IgD-negative memory B cell (primary cell): Measurements from ENCODE around the gene ADGRE1. TPM values are rescaled to one million over a fixed set of nuclear protein-coding genes. Genes with fewer than 3 reads are reported as not detected.

Experiments used
- H3K27ac Mint-ChIP-seq, 3 donors: one replicate each; pipeline ENCODE4 v1.8.0; 2020 to 2022; ENCODE audit warnings: mild to moderate bottlenecking in 3 of 3, mixed read lengths in 3 of 3, moderate library complexity in 1 of 3
- H3K27me3 Mint-ChIP-seq: one replicate; pipeline ENCODE4 v1.8.0; 2021; ENCODE audit warnings: mixed read lengths
- H3K36me3 Mint-ChIP-seq: one replicate; pipeline ENCODE4 v1.8.0; 2020; ENCODE audit warnings: mild to moderate bottlenecking, mixed read lengths
- H3K4me1 Mint-ChIP-seq, 3 donors: one replicate each; pipeline ENCODE4 v1.8.0; 2020 to 2022; ENCODE audit warnings: mixed read lengths in 3 of 3, mild to moderate bottlenecking in 1 of 3
- H3K4me3 Mint-ChIP-seq, 4 donors: one replicate each; pipeline ENCODE4 v1.8.0; 2020 to 2022; ENCODE audit warnings: mild to moderate bottlenecking in 4 of 4, mixed read lengths in 4 of 4, moderate library complexity in 3 of 4
- H3K9me3 Mint-ChIP-seq, 3 donors: one replicate each; pipeline ENCODE4 v1.8.0; 2020 to 2021; ENCODE audit warnings: mixed read lengths in 3 of 3, mild to moderate bottlenecking in 1 of 3
- polyA plus RNA-seq: library from polyadenylated mRNA; unstranded; fragments of 300-500 nt; fragmentation: Illumina TruSeq; gene quantifications from one replicate; pipeline ENCODE4 v1.2.3, GENCODE V29; 2021

Gene ADGRE1
- polyA plus RNA-seq, 1 donor from 2014 or later, result 0.06 TPM

GRCh38 chr19:6903446-6903845 is 16.1 kb downstream of the ADGRE1 start:
- no peaks in the 10 kb centered on the region for H3K36me3 Mint-ChIP-seq
- peaks cover 12 to 36% (median 17%) of the 10 kb centered on the region in 3 donors for H3K9me3 Mint-ChIP-seq
- H3K4me1 Mint-ChIP-seq, result no peaks in the 10 kb centered on the region
- peaks cover 8% of the 10 kb centered on the region for H3K27me3 Mint-ChIP-seq
- no peak overlapping the region for H3K27ac Mint-ChIP-seq
- no peak overlapping the region for H3K4me3 Mint-ChIP-seq

- Mint-ChIP-seq H3K27me3 (peaks cover 12% of the 10 kb centered on the region), H3K9me3 (peaks cover 9 to 24% (median 9%) of the 10 kb centered on the region in 3 donors), H3K4me1 (no peaks in the 10 kb centered on the region), H3K4me3 (no peak overlapping the region), H3K27ac (no peak overlapping the region), H3K36me3 (no peaks in the 10 kb centered on the region)
Measured at GRCh38 chr19:6906559-6907060, 19.2 kb downstream of the ADGRE1 start.

GRCh38 chr19:6911523-6911922 is 24.1 kb downstream of the ADGRE1 start:
- Mint-ChIP-seq H3K27me3 (peaks cover 3% of the 10 kb centered on the region), H3K4me3 (no peak overlapping the region), H3K9me3 (peaks cover 12 to 36% (median 15%) of the 10 kb centered on the region in 3 donors), H3K27ac (peak overlapping the region in 1 of 3 donors; percentile 60), H3K36me3 (no peaks in the 10 kb centered on the region), H3K4me1 (no peaks in the 10 kb centered on the region)

- H3K9me3 Mint-ChIP-seq, result peaks cover 7 to 21% (median 9%) of the 10 kb centered on the region in 3 donors
- peaks cover 3% of the 10 kb centered on the region for H3K27me3 Mint-ChIP-seq
- H3K36me3 Mint-ChIP-seq, result no peaks in the 10 kb centered on the region
- H3K27ac Mint-ChIP-seq, result peak overlapping the region in 2 of 3 donors; percentile 48 to 54
- no peak overlapping the region for H3K4me3 Mint-ChIP-seq
- H3K4me1 Mint-ChIP-seq, result no peaks in the 10 kb centered on the region
Measured at GRCh38 chr19:6914321-6914720, 26.9 kb downstream of the ADGRE1 start.

- no peaks in the 10 kb centered on the region for H3K27me3 Mint-ChIP-seq
- peaks cover 7 to 16% (median 8%) of the 10 kb centered on the region in 3 donors for H3K9me3 Mint-ChIP-seq
- H3K4me1 Mint-ChIP-seq, result no peaks in the 10 kb centered on the region
- H3K27ac Mint-ChIP-seq, result peak overlapping the region in 1 of 3 donors; percentile 4
- H3K4me3 Mint-ChIP-seq, result no peak overlapping the region
- no peaks in the 10 kb centered on the region for H3K36me3 Mint-ChIP-seq
Measured at GRCh38 chr19:6916952-6917351, 29.6 kb downstream of the ADGRE1 start.

- Mint-ChIP-seq H3K36me3 (peaks cover 3% of the 10 kb centered on the region), H3K9me3 (peaks cover 6 to 16% (median 11%) of the 10 kb centered on the region in 3 donors), H3K27me3 (peaks cover 3% of the 10 kb centered on the region), H3K27ac (no peak overlapping the region), H3K4me3 (no peak overlapping the region), H3K4me1 (peaks cover 0 to 2% (median 0%) of the 10 kb centered on the region in 3 donors)
Measured at GRCh38 chr19:6925386-6925785, 38.0 kb downstream of the ADGRE1 start.

- peaks cover 3% of the 10 kb centered on the region for H3K27me3 Mint-ChIP-seq
- H3K27ac Mint-ChIP-seq, result no peak overlapping the region
- peaks cover 0 to 3% (median 0%) of the 10 kb centered on the region in 3 donors for H3K4me1 Mint-ChIP-seq
- H3K9me3 Mint-ChIP-seq, result peaks cover 9 to 19% (median 11%) of the 10 kb centered on the region in 3 donors
- peaks cover 3% of the 10 kb centered on the region for H3K36me3 Mint-ChIP-seq
- peak overlapping the region in 3 of 4 donors; percentile 20 to 55 (median 44) for H3K4me3 Mint-ChIP-seq
Measured at GRCh38 chr19:6925801-6926751, 38.7 kb downstream of the ADGRE1 start.

- peaks cover 0 to 3% (median 0%) of the 10 kb centered on the region in 3 donors for H3K4me1 Mint-ChIP-seq
- H3K27me3 Mint-ChIP-seq, result peaks cover 6% of the 10 kb centered on the region
- H3K27ac Mint-ChIP-seq, result no peak overlapping the region
- peaks cover 5% of the 10 kb centered on the region for H3K36me3 Mint-ChIP-seq
- H3K4me3 Mint-ChIP-seq, result no peak overlapping the region
- peaks cover 7 to 15% (median 14%) of the 10 kb centered on the region in 3 donors for H3K9me3 Mint-ChIP-seq
Measured at GRCh38 chr19:6930190-6930589, 42.8 kb downstream of the ADGRE1 start.

- Mint-ChIP-seq H3K36me3 (peaks cover 2% of the 10 kb centered on the region), H3K4me3 (no peak overlapping the region), H3K9me3 (peaks cover 3 to 13% (median 5%) of the 10 kb centered on the region in 3 donors), H3K4me1 (peaks cover 0 to 2% (median 0%) of the 10 kb centered on the region in 3 donors), H3K27ac (no peak overlapping the region), H3K27me3 (peaks cover 3% of the 10 kb centered on the region)
Measured at GRCh38 chr19:6935069-6935468, 47.7 kb downstream of the ADGRE1 start.

GRCh38 chr19:6935618-6936017 is 48.2 kb downstream of the ADGRE1 start:
- H3K4me1 Mint-ChIP-seq, result peaks cover 0 to 2% (median 0%) of the 10 kb centered on the region in 3 donors
- H3K27me3 Mint-ChIP-seq, result peaks cover 3% of the 10 kb centered on the region
- no peak overlapping the region for H3K4me3 Mint-ChIP-seq
- no peak overlapping the region for H3K27ac Mint-ChIP-seq
- peaks cover 4 to 13% (median 5%) of the 10 kb centered on the region in 3 donors for H3K9me3 Mint-ChIP-seq
- peaks cover 2% of the 10 kb centered on the region for H3K36me3 Mint-ChIP-seq

- H3K27me3 Mint-ChIP-seq, result peaks cover 6% of the 10 kb centered on the region
- H3K4me1 Mint-ChIP-seq, result no peaks in the 10 kb centered on the region
- no peak overlapping the region for H3K27ac Mint-ChIP-seq
- no peak overlapping the region for H3K4me3 Mint-ChIP-seq
- peaks cover 0 to 4% (median 2%) of the 10 kb centered on the region in 3 donors for H3K9me3 Mint-ChIP-seq
- no peaks in the 10 kb centered on the region for H3K36me3 Mint-ChIP-seq
Measured at GRCh38 chr19:6945733-6946132, 58.4 kb downstream of the ADGRE1 start.

- H3K27ac Mint-ChIP-seq, result no peak overlapping the region
- no peaks in the 10 kb centered on the region for H3K4me1 Mint-ChIP-seq
- H3K27me3 Mint-ChIP-seq, result peaks cover 8% of the 10 kb centered on the region
- H3K4me3 Mint-ChIP-seq, result no peak overlapping the region
- H3K9me3 Mint-ChIP-seq, result peaks cover 0 to 4% (median 2%) of the 10 kb centered on the region in 3 donors
- H3K36me3 Mint-ChIP-seq, result no peaks in the 10 kb centered on the region
Measured at GRCh38 chr19:6947745-6948144, 60.4 kb downstream of the ADGRE1 start.

GRCh38 chr19:6948884-6949283 is 61.5 kb downstream of the ADGRE1 start:
- H3K27me3 Mint-ChIP-seq, result peaks cover 14% of the 10 kb centered on the region
- H3K4me1 Mint-ChIP-seq, result no peaks in the 10 kb centered on the region
- peaks cover 0 to 4% (median 2%) of the 10 kb centered on the region in 3 donors for H3K9me3 Mint-ChIP-seq
- H3K27ac Mint-ChIP-seq, result no peak overlapping the region
- H3K4me3 Mint-ChIP-seq, result no peak overlapping the region
- H3K36me3 Mint-ChIP-seq, result no peaks in the 10 kb centered on the region

- Mint-ChIP-seq H3K4me3 (no peak overlapping the region), H3K27ac (no peak overlapping the region), H3K4me1 (no peaks in the 10 kb centered on the region), H3K27me3 (peaks cover 8% of the 10 kb centered on the region), H3K36me3 (no peaks in the 10 kb centered on the region), H3K9me3 (no peaks in the 10 kb centered on the region)
Measured at GRCh38 chr19:6952956-6953355, 65.6 kb downstream of the ADGRE1 start.

GRCh38 chr19:6955082-6955481 is 67.7 kb downstream of the ADGRE1 start:
- Mint-ChIP-seq H3K27me3 (peaks cover 15% of the 10 kb centered on the region), H3K4me1 (no peaks in the 10 kb centered on the region), H3K27ac (no peak overlapping the region), H3K4me3 (no peak overlapping the region), H3K9me3 (no peaks in the 10 kb centered on the region), H3K36me3 (no peaks in the 10 kb centered on the region)
